Stimulated activated effector memory CD8-positive, alpha-beta T cell treated with anti-CD3 and anti-CD28 coated beads, Interleukin-12 subunit alpha, Interleukin-12 subunit beta, amount 100 ng/mL, for 72 hours (primary cell): ENCODE results near the gene ZBP1.

Source experiments
- ATAC-seq: fragments of 150-1000 bp; cut with Tn5 transposase; 2 replicates; pipeline ENCODE4 v1.10.0; 2021
- DNase-seq, 2 donors: peaks; one replicate each; pipeline ENCODE4 v3.0.0; 2021 to 2022; ENCODE audit warnings: low spot score in 2 of 2
- H3K27ac Mint-ChIP-seq: one replicate; pipeline ENCODE4 v1.8.0; 2022; ENCODE audit warnings: mild to moderate bottlenecking, mixed read lengths
- H3K36me3 Mint-ChIP-seq: one replicate; pipeline ENCODE4 v1.8.0; 2022; ENCODE audit warnings: mild to moderate bottlenecking, mixed read lengths
- H3K4me1 Mint-ChIP-seq: one replicate; pipeline ENCODE4 v1.8.0; 2022; ENCODE audit warnings: mixed read lengths
- H3K4me3 Mint-ChIP-seq: one replicate; pipeline ENCODE4 v1.8.0; 2022; ENCODE audit warnings: mild to moderate bottlenecking, mixed read lengths
- H3K9me3 Mint-ChIP-seq: one replicate; pipeline ENCODE4 v1.8.0; 2022; ENCODE audit warnings: mixed read lengths

Gene ZBP1

GRCh38 chr20:57583289-57584257 lies 36.7 kb downstream of the ZBP1 start:
- Mint-ChIP-seq H3K4me3 (no peak overlapping the region), H3K9me3 (no peaks in the 10 kb centered on the region), H3K27ac (no peak overlapping the region), H3K36me3 (no peaks in the 10 kb centered on the region), H3K4me1 (no peaks in the 10 kb centered on the region)
- DNase-seq, result no peak
- ATAC-seq, result no peak

- no peaks in the 10 kb centered on the region for H3K4me1 Mint-ChIP-seq
- no peak overlapping the region for H3K27ac Mint-ChIP-seq
- no peak overlapping the region for H3K4me3 Mint-ChIP-seq
- DNase-seq, result no peak
- H3K36me3 Mint-ChIP-seq, result no peaks in the 10 kb centered on the region
- no peak for ATAC-seq
- H3K9me3 Mint-ChIP-seq, result no peaks in the 10 kb centered on the region
Observed at GRCh38 chr20:57582432-57583288, 37.6 kb downstream of the ZBP1 start.

GRCh38 chr20:57582029-57582378 lies 38.2 kb downstream of the ZBP1 start:
- no peak overlapping the region for H3K4me3 Mint-ChIP-seq
- ATAC-seq, result no peak
- no peaks in the 10 kb centered on the region for H3K4me1 Mint-ChIP-seq
- no peak for DNase-seq
- no peaks in the 10 kb centered on the region for H3K36me3 Mint-ChIP-seq
- no peaks in the 10 kb centered on the region for H3K9me3 Mint-ChIP-seq
- no peak overlapping the region for H3K27ac Mint-ChIP-seq

GRCh38 chr20:57581202-57582028 lies 38.8 kb downstream of the ZBP1 start:
- Mint-ChIP-seq H3K36me3 (no peaks in the 10 kb centered on the region), H3K27ac (no peak overlapping the region), H3K4me3 (no peak overlapping the region), H3K4me1 (no peaks in the 10 kb centered on the region), H3K9me3 (no peaks in the 10 kb centered on the region)
- DNase-seq, result no peak
- ATAC-seq, result no peak

GRCh38 chr20:57580478-57581201 lies 39.6 kb downstream of the ZBP1 start:
- DNase-seq, result no peak
- no peak for ATAC-seq
- no peaks in the 10 kb centered on the region for H3K36me3 Mint-ChIP-seq
- no peaks in the 10 kb centered on the region for H3K9me3 Mint-ChIP-seq
- H3K27ac Mint-ChIP-seq, result no peak overlapping the region
- no peaks in the 10 kb centered on the region for H3K4me1 Mint-ChIP-seq
- H3K4me3 Mint-ChIP-seq, result no peak overlapping the region

- Mint-ChIP-seq H3K36me3 (no peaks in the 10 kb centered on the region), H3K9me3 (no peaks in the 10 kb centered on the region), H3K27ac (no peak overlapping the region), H3K4me3 (no peak overlapping the region), H3K4me1 (no peaks in the 10 kb centered on the region)
- DNase-seq (no peak), ATAC-seq (no peak)
Observed at GRCh38 chr20:57579898-57580447, 40.3 kb downstream of the ZBP1 start.

GRCh38 chr20:57579331-57579897 lies 40.8 kb downstream of the ZBP1 start:
- Mint-ChIP-seq H3K9me3 (no peaks in the 10 kb centered on the region), H3K4me1 (no peaks in the 10 kb centered on the region)

GRCh38 chr20:57578476-57579165 lies 41.6 kb downstream of the ZBP1 start:
- DNase-seq (no peak), ATAC-seq (no peak)
- H3K27ac Mint-ChIP-seq, result no peak overlapping the region
- no peaks in the 10 kb centered on the region for H3K9me3 Mint-ChIP-seq
- H3K4me3 Mint-ChIP-seq, result no peak overlapping the region
- H3K36me3 Mint-ChIP-seq, result no peaks in the 10 kb centered on the region
- H3K4me1 Mint-ChIP-seq, result no peaks in the 10 kb centered on the region

More at GRCh38 chr20:57579331-57579897, 40.8 kb downstream of the ZBP1 start:
- ATAC-seq, result no peak
- no peaks in the 10 kb centered on the region for H3K36me3 Mint-ChIP-seq
- DNase-seq, result no peak
- H3K4me3 Mint-ChIP-seq, result no peak overlapping the region
- H3K27ac Mint-ChIP-seq, result no peak overlapping the region

- no peak for ATAC-seq
- no peak overlapping the region for H3K4me3 Mint-ChIP-seq
- no peaks in the 10 kb centered on the region for H3K9me3 Mint-ChIP-seq
- no peak for DNase-seq
- H3K36me3 Mint-ChIP-seq, result no peaks in the 10 kb centered on the region
- no peaks in the 10 kb centered on the region for H3K4me1 Mint-ChIP-seq
- H3K27ac Mint-ChIP-seq, result no peak overlapping the region
Observed at GRCh38 chr20:57577679-57578475, 42.3 kb downstream of the ZBP1 start.

GRCh38 chr20:57576617-57577550 lies 43.3 kb downstream of the ZBP1 start:
- Mint-ChIP-seq H3K27ac (no peak overlapping the region), H3K4me1 (no peaks in the 10 kb centered on the region), H3K9me3 (no peaks in the 10 kb centered on the region), H3K36me3 (no peaks in the 10 kb centered on the region), H3K4me3 (no peak overlapping the region)
- DNase-seq (no peak), ATAC-seq (no peak)

- ATAC-seq (no peak), DNase-seq (no peak)
- Mint-ChIP-seq H3K36me3 (no peaks in the 10 kb centered on the region), H3K27ac (no peak overlapping the region), H3K4me1 (no peaks in the 10 kb centered on the region), H3K4me3 (no peak overlapping the region), H3K9me3 (no peaks in the 10 kb centered on the region)
Observed at GRCh38 chr20:57576002-57576401, 44.2 kb downstream of the ZBP1 start.

- Mint-ChIP-seq H3K9me3 (no peaks in the 10 kb centered on the region), H3K27ac (no peak overlapping the region), H3K36me3 (no peaks in the 10 kb centered on the region), H3K4me3 (no peak overlapping the region), H3K4me1 (no peaks in the 10 kb centered on the region)
- no peak for ATAC-seq
- no peak for DNase-seq
Observed at GRCh38 chr20:57574954-57575353, 45.3 kb downstream of the ZBP1 start.
